GM18858 (cell line): Measurements from ENCODE around the gene UGT1A5.

Experiments used
- ATAC-seq: cut with Tn5 transposase; IDR thresholded peaks from one replicate; pipeline ENCODE4 v1.9.1; 2021; ENCODE audit not compliant: unreplicated experiment

Gene UGT1A5

DNA sequence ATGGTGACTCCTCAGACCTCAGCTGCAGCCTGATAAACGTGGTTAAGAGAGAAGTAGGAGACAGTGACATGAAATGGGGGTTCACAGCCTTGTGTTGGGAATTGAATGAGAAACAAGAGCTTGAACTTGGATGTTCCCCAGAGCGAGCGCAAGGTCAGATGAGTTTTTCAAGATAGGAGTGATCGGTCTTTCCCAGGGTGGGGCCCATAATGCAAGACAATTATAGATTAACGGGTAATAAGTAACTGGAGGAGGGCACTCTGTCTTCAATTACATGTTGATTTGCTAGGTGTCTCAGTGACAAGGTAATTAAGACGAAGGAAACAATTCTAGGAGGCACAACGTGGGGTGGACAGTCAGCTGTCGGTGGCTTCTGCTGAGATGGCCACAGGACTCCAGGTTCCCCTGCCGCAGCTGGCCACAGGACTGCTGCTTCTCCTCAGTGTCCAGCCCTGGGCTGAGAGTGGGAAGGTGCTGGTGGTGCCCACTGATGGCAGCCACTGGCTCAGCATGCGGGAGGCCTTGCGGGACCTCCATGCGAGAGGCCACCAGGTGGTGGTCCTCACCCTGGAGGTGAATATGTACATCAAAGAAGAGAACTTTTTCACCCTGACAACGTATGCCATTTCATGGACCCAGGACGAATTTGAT lies at the start of gene UGT1A5:
TSS of gene UGT1A5 (plus strand) at position 297 of the 651 bp plus-strand sequence. CDS start at position 382, 85 bp downstream.
- ATAC-seq: no peak

DNA sequence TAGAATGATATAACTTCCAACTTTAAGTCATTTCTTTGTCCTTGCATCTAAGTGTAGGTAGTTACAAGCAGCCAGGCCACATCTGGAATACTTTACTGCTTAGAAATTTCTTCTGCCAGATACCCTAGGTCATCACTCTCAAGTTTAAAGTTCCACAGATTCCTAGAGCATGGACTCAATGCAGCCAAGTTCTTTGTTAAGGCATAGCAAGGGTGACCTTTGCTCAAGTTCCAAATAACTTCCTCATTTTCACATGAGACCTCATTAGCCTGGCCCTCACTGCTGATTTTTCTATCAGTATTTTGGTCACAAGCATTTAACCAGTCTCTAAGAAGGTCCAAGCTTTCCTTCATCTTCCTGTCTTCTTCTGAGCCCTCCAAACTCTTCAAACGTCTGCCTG lies 48.8 kb upstream of the UGT1A5 start:
- ATAC-seq: no peak

DNA sequence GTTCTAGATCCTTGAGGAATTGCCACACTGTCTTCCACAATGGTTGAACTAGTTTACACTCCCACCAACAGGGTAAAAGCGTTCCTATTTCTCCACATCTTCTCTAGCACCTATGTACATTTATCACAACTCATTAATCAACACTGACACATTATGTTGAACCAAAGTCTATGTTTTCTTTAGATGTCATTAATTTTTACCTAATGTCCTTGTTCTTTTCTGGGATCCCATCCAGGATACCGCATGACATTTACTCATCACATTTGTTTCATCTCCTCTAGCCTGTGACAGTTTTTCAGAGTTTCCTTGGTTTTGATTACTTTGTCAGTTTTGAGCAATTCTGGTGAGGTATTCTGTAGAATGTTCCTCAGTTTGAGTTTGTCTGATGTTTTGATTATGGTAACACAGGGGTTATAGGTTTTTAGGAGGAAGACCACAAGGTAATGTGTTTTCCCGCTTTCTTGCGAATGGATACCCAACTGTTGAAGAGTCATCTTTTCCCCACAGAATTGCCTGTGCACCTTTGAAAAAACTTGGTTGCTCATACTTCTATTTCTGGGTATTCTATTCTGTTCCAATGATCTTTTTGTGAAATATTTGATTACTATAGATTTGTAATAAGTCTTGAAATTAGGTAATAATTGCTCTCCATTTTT lies 44.0 kb upstream of the UGT1A5 start:
- ATAC-seq: no peak

DNA sequence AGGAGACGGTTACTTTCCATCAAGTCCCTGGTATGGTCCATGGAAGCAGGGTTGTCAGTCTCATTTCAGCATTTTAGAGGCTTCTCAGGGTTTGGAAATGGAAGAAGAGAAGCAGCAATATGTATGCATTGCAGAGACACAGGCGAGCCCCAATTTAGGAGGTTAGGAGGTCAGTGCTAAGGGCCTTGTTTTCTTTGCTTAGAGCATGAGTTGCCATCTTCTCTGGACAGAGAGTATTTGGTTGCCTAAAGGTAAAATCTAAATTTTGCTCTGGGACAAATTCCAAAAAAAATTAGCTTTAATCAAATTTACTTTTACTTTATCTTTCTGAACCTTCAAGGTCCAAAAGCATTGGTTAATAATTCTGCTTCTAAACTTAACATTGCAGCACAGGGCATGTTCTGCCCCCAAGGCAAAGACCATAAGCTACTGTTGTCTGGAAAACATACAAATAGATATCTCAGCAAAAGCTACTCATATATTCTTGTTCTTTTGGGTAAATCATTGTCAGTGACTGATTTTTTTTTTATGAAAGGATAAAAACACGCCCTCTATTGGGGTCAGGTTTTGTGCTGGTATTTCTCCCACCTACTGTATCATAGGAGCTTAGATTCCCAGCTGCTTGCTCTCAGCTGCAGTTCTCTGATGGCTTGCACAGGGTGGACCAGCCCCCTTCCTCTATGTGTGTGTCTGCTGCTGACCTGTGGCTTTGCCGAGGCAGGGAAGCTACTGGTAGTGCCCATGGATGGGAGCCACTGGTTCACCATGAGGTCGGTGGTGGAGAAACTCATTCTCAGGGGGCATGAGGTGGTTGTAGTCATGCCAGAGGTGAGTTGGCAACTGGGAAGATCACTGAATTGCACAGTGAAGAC lies 41.2 kb upstream of the UGT1A5 start, which contains the start of gene UGT1A9:
TSS of gene UGT1A9 (plus strand) at position 609 of the 872 bp plus-strand sequence. CDS start at position 646, 37 bp downstream.
- no peak for ATAC-seq

DNA sequence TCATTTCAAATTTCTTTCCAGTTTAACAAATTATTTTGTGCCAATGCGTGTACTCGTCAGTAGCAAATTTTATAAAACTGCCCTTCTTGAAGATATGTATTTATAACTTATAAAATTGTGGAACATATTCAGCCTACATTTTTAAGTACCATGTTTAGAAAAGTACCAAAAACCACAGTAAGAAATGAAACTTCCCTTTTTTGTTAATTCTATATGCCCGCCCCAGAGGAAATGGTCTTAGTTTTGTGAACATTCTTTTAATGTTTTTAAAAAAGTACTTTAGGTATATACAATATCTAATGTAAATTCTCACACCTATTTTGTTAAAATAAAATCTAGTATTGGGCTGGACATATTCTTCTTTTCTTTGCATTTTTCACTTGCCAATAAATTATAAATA lies 39.8 kb upstream of the UGT1A5 start:
- ATAC-seq: no peak

DNA sequence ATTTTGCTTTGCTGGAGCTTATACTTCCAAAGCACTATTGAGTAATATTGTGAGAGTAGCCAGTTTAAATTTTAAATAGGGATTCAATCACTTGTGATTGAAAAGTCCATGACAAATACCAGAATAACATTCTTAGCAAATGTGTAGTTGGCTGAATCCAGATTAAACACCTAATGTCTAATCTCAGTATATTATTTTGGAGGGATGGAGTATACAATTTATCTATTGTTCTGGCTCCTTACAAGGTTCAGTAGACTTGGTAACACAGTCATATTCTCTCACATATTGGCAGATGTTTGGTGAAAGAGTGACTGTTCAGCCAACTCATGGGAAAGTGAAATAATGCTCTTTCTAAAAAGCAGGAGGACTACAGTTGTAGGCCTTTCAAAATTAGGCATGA lies 38.8 kb upstream of the UGT1A5 start:
- no peak for ATAC-seq

DNA sequence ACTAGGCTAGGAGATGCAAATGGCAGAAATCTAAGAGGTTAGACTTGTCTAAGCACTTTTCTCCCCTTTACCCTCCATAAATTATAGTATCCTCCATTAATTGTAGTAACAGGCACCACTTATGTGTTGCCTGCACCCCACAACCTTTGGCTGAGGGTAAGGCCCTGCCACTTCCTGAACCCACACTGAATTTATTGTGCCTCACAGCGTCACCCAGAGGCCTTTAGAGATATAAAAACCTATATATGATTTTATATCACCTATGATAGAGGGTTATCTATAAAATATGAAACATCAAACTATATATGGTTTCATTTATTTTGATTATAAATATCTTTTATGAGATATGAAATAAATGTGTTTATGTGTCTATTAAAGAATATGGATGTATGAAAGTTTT lies 38.4 kb upstream of the UGT1A5 start:
- ATAC-seq: no peak

DNA sequence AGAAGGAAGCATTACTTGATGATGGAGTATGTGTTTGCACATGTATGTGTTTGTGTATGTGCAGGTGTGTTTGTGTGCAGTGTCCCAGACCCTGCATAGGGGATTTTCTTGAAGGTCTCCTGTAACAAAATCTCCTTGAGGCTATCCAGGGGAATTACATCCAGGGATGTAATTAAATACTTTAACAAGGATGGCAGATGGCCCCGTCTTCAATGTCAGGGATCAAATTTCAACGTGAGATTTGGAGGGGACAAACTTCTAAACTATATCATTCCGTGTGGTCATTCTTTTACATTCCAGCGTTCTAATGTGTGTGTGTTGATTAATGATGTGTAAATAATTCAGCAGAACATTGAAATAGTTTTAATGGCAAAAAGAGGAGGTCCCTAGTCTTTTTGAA lies 37.7 kb upstream of the UGT1A5 start:
- no peak for ATAC-seq

DNA sequence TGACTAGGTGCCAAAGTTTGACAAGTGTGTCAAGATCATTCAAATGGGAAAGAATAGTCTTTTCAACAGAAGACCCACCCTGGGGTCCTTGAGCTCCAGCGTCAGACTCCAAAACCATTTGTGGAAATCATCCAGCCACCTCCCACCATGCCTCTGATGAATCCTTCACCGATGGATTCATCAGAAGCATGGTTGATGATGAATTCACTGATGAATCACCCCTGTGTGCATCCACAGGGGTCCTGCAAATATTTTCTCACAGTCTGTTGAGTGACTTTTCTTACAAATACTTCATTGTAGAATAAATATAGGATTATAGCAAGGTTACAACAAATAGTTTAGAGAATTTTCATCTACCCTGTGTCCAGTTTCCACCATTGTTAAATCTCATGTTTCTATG lies 36.7 kb upstream of the UGT1A5 start:
- ATAC-seq: no peak

DNA sequence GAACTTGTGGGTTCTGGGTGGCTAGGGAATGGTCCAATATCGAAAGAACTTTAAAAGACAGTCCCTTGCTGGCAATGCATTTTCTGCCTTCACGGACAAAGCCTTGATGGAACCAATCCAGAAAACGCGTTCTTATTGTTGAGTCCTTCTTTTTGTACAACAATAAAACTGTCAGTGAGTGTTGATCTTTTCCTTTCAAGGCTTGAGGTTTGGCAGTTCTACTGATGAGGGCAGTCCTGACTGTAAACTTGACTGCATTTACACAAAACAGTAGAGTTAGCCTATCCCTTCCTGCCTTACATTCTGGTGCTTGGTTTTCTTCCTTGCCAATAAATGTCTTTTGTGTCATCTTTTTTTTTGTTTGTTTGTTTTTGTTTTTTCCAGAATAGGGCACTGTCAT lies 33.5 kb upstream of the UGT1A5 start:
- ATAC-seq: no peak

DNA sequence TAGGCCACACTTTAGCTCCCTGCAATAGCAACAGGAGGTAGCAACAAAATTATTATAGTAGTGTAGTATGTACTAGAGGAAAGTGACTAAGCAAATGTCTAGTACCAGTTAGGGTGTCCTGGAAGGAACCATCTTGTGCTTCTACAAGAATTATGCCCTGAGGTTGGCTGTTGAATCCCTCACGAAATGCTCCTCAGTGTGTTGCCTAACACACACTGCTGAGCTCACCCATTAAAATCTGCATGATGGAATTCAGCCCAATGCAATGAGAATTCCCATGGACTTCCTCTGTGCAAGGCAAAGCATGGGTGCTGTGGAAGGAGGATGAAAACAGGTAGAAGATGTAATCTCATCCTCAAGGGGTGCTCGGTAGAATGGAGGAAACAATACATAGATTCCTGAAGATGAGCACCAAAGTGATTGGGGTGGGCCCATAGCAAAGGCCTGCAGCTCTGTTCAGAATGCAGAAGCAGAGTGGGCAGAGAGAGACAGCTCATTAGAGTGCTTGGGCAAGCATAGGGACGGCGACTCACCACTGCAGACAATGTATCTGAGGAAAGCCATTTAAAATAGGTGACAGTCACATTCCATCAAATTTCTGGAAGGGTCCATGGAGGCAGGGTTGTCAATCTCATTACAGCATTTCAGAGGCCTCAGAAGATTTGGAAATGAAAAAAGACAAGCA lies 32.2 kb upstream of the UGT1A5 start:
- no peak for ATAC-seq

DNA sequence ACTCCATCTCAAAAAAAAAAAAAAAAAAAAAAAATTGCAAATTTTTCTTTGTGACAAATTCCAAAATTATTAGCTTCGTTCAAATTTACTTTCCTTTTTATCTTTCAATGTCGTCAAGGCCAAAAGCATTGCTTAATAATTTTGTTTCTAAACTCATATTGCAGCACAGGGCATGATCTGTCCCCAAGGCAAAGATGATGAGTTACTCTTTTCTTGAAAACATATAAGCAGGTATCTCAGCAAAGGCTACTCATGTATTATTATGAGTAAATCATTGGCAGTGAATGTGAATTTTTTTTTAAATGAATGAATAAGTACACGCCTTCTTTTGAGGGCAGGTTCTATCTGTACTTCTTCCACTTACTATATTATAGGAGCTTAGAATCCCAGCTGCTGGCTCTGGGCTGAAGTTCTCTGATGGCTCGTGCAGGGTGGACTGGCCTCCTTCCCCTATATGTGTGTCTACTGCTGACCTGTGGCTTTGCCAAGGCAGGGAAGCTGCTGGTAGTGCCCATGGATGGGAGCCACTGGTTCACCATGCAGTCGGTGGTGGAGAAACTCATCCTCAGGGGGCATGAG lies 31.1 kb upstream of the UGT1A5 start, which contains the start of gene UGT1A7:
TSS of gene UGT1A7 (plus strand) at position 381 of the 579 bp plus-strand sequence. CDS start at position 418, 37 bp downstream.
- no peak for ATAC-seq

DNA sequence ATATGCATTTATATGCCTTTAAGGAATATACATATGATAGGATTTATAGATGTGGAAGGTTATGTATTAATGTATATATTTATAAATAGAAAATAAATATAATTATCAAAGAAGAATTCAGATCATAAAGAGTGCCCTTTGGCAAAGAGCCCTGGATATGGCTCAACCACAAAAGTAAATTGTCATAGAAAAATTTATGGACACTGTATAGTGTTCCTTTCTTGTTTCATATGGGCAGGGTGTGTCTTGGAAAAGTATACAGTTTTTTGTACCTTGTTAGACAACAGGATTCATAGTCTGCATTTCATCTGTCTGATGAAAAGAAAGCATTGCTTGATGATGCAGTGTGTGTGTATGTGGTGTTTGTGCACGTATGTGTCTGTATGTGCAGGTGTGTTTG lies 28.1 kb upstream of the UGT1A5 start:
- ATAC-seq: no peak

DNA sequence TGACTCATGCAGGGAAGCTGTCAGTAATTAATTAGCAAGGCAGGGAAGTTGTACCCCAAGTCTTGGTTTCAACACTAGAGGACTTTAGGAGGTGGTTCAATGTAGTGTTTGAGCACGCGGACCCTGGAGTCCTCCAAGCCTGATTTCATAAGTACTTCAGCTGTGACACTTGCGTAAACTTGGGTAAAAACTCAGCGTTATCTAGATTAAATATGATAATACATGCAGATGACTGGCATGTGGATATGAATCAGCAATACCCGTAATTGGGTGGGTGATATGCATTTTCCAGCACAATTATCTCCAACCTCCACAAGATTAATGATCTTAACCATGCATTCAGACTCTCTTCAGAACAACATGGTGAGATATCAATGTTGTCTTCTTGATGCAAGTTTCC lies 25.8 kb upstream of the UGT1A5 start:
- ATAC-seq: no peak

DNA sequence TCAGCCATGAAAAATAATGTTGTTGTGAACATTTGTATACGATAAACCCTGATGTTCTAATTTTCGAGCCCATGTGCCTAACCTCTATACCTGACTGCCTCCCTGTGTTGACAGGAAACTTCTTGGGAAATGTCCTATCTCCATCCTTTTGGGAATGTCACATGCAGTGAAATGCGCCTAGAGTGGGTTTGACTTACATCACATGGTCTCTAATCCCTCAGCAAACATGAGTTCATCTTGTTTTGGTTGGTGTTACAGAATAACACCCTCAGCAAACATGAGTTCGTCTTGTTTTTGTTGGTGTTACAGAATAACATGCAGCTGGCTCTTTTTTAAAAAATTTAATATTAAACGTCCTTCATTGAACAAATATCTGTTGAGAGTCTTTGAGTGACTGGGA lies 24.4 kb upstream of the UGT1A5 start:
- no peak for ATAC-seq

DNA sequence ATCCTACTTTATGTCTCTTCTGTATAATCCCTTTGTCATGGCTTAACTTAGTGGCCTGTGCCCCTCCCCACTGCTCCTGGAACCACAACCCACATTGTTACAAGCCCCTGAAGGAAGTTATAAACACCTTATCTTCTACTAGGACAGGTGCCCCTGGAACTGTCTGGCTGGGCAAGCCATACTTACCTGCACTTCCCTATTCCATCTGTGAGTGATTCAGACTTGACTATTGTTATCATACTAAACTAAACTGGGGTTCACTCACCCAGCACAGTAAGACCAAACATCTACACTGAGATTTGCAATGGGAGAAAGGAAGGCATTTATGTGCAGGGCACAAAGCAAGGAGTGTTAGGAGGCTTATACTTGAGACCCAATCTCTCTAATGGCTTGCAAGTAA lies 23.7 kb upstream of the UGT1A5 start:
- ATAC-seq: no peak

DNA sequence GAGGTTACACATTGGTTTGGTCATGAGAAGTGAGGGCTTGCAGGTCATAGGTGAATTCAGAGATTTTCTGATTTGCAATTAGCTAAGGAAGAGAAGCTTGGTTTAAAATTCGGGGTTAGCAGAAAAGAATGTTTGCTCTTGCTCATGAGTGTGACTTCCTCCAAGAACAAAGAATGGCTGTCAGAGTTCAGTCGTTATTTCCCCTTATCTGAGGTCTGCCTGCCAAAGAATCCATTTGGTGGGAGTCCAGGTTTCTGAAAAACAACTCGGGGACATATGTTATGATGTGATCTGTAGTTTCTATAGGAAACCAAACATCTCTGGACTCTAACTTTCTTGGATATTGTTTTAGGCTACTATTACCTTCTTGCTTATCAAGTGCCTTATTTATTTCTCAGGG lies 23.2 kb upstream of the UGT1A5 start:
- ATAC-seq: no peak

DNA sequence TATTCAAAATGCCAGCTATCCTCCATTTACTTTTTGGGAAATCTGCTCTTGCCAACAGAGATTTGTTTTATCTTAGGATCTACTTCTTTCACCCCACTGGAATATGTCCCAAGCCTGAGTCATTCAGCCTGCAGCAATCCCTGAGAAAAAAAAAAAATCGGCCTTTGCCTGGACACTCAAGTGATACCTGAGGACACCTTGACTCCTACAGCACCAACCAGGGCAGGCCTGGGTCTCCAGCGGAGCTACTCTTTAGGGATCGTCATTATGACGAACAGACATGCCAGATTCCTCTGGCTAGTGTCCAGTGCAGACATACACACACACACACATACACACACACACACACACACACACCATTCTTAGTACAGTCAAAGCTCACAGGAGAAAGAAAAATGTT lies 22.3 kb upstream of the UGT1A5 start:
- no peak for ATAC-seq

DNA sequence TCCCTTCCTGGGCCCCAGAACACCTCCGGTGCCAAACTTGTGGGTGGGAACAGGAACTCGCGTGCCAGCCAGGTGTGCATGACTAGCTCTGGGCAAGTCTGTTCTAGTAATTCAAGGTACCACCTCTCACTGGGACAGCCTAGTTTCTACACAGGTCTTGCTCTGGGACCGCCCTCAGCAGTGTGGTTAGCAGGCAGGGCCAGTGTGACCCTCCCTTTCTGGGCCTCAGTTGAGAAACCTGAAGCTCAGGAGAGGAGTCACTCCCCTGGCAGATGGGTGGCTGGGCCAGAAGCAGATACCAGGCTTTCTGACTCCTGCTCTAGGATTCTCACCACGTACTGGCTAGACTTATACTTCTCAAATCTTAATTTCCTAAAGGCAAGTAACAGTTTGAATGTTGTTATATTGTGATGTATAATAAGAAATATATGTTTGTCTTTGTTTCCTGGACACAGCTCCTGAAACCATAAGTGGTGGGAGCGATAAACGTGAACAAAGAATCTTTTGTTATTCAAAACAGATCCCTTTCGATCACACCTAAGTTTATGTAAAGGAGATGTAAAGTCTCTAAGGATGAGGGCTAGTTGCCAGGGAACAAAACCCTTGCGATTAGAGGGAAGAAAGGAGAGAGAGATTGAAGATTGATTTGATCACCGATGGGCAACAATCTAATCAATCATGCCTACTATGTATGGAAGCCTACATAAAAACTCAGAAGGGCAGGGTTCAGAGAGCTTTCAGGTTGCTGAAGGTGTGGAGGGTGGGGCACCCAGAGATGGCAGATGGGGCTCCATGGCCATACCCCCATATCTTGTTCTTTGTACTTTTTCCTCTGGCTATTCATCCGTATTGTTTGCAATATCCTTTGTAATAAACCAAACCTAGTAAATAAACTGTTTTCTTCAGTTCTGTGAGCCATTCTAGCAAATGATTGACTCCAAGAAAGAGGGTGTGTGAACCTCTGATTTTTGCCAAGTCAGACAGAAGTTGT lies 21.0 kb upstream of the UGT1A5 start:
- ATAC-seq: no peak

DNA sequence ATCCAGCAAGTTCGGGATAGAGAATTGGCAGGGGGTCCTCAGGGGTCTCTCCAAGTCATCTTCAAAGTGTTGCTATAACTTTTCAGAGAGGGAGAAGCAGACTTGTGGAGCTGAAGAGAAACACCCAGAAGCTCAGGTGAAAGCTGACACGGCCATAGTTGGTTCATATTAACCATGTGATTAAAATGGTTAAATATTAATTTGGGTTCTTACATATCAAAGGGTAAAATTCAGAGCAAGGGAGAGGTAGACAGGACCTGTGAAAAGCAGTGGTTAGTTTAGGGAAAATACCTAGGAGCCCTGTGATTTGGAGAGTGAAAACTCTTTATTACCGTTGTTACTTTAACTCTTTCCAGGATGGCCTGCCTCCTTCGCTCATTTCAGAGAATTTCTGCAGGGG lies 20.1 kb upstream of the UGT1A5 start, which contains the start of gene UGT1A6:
TSS of gene UGT1A6 (plus strand) at position 243 of the 400 bp plus-strand sequence. CDS start at position 358, 115 bp downstream.
- no peak for ATAC-seq
